A549 (cell line): ENCODE data around the gene CHEK2. TPM values are rescaled to one million over a fixed set of nuclear protein-coding genes. Genes with fewer than 3 reads are reported as not detected.

Experiments used
- ATAC-seq, 2 experiments: fragments of 200-7000 bp in 1 of 2; fragments of >200 bp in 1 of 2; cut with Nextera tagmentation in 1 of 2; cut with Tn5 transposase in 1 of 2; 3 replicates each; pipeline versions ENCODE4 v1.8.0 to v1.9.1; 2018 to 2020; ENCODE audit warnings: mild to moderate bottlenecking in 1 of 2, moderate library complexity in 1 of 2
- CTCF ChIA-PET: fragments of 300-600 bp; sonication (Branson Sonifier 250); formaldehyde crosslinking; extraction: SDS; loops from one replicate; lab custom pipeline; 2021; ENCODE audit warnings: antibody characterized with exemption, inconsistent platforms; lab: Yijun Ruan, JAX
- POLR2A ChIA-PET: fragments of 350-600 bp; formaldehyde crosslinking; extraction: SDS; loops from one replicate; lab custom pipeline; 2021; ENCODE audit warnings: antibody characterized with exemption, inconsistent platforms; lab: Yijun Ruan, JAX
- DNase-seq, 2 experiments: peaks; one replicate each; pipeline versions ENCODE4 v3.0.0 to v3.0.0-alpha.2; 2011 to 2016; ENCODE audit warnings: low read depth in 1 of 2, low spot score in 1 of 2
- FAIRE-seq: peaks from 2 replicates; lab custom pipeline; 2011; peaks lifted over from hg19 to GRCh38; lab: Jason Lieb, UNC
- H3K27ac ChIP-seq, 2 experiments: fragments of >200 bp; sonication (Bioruptor Twin); formaldehyde crosslinking; 3 replicates each; pipeline ENCODE4 v1.5.1; 2016 to 2017
- H3K4me1 ChIP-seq: fragments of >200 bp; sonication (Bioruptor Twin); formaldehyde crosslinking; 3 replicates; pipeline ENCODE4 v1.6.1; 2016
- H3K4me2 ChIP-seq: fragments of >200 bp; sonication (Bioruptor Twin); formaldehyde crosslinking; 3 replicates; pipeline ENCODE4 v1.6.1; 2016
- H3K4me3 ChIP-seq: fragments of >200 bp; sonication (Bioruptor Twin); formaldehyde crosslinking; 3 replicates; pipeline ENCODE4 v1.5.1; 2016
- H3K9me3 ChIP-seq: fragments of >200 bp; sonication (Bioruptor Twin); formaldehyde crosslinking; 3 replicates; pipeline ENCODE4 v1.6.1; 2016
- BHLHE40 ChIP-seq: IDR thresholded peaks from 2 replicates; pipeline ENCODE4 v1.6.1; 2012; ENCODE audit warnings: low read depth, low read length, inconsistent platforms
- CBX2 ChIP-seq: fragments of 200-600 bp; sonication (generic); IDR thresholded peaks from 2 replicates; pipeline ENCODE4 v1.6.1; 2016; ENCODE audit warnings: low read depth, mild to moderate bottlenecking, borderline replicate concordance
- CBX8 ChIP-seq: fragments of 200-600 bp; sonication (generic); IDR thresholded peaks from 2 replicates; pipeline ENCODE4 v1.6.1; 2016
- CEBPB ChIP-seq, 2 experiments: fragments of >200 bp in 1 of 2; sonication (Bioruptor Twin) in 1 of 2; formaldehyde crosslinking in 1 of 2; IDR thresholded peaks; 2 replicates each; pipeline ENCODE4 v1.6.1; 2012 to 2016
- CHD4 ChIP-seq: fragments of 200-600 bp; sonication (generic); IDR thresholded peaks from 2 replicates; pipeline ENCODE4 v1.6.1; 2016; ENCODE audit warnings: antibody characterized with exemption, mild to moderate bottlenecking, borderline replicate concordance
- CTCF ChIP-seq: fragments of >200 bp; sonication (Bioruptor Twin); formaldehyde crosslinking; IDR thresholded peaks from 3 replicates; pipeline ENCODE4 v1.5.1; 2016
- FOSL2 ChIP-seq, 2 experiments: fragments of 450-650 bp in 1 of 2; fragments of >200 bp in 1 of 2; sonication (Bioruptor Twin) in 1 of 2; formaldehyde crosslinking; IDR thresholded peaks; 2 replicates each; pipeline versions ENCODE4 v1.5.0 to v1.6.1; 2016 to 2020; ENCODE audit warnings: mild to moderate bottlenecking in 1 of 2, moderate library complexity in 1 of 2
- GATA3 ChIP-seq: IDR thresholded peaks from 2 replicates; pipeline ENCODE4 v1.6.1; 2012; ENCODE audit warnings: borderline replicate concordance
- HES2 ChIP-seq: fragments of >200 bp; sonication (Bioruptor Twin); formaldehyde crosslinking; IDR thresholded peaks from 2 replicates; pipeline ENCODE4 v1.6.1; 2016
- HEYL ChIP-seq: fragments of 250-450 bp; sonication (Bioruptor Pico); IDR thresholded peaks from 2 replicates; pipeline ENCODE4 v1.8.0; 2021; ENCODE audit warnings: mild to moderate bottlenecking, moderate library complexity
- HOXB13 ChIP-seq: fragments of 250-450 bp; sonication (Bioruptor Pico); IDR thresholded peaks from 2 replicates; pipeline ENCODE4 v1.5.0; 2020; ENCODE audit warnings: low read depth, mild to moderate bottlenecking, moderate library complexity
- JUNB ChIP-seq: fragments of >200 bp; sonication (Bioruptor Twin); formaldehyde crosslinking; IDR thresholded peaks from 2 replicates; pipeline ENCODE4 v1.6.1; 2016
- KDM5A ChIP-seq: fragments of 200-600 bp; sonication (generic); IDR thresholded peaks from 2 replicates; pipeline ENCODE4 v1.6.1; 2016; ENCODE audit warnings: antibody characterized with exemption, mild to moderate bottlenecking
- MAX ChIP-seq: IDR thresholded peaks from 2 replicates; pipeline ENCODE4 v1.6.1; 2012
- MAZ ChIP-seq: fragments of 150-350 bp; IDR thresholded peaks from 2 replicates; pipeline ENCODE4 v1.6.1; 2014; ENCODE audit warnings: antibody characterized with exemption, low read depth, low read length, borderline replicate concordance
- MYC ChIP-seq: IDR thresholded peaks from 2 replicates; pipeline ENCODE4 v1.6.1; 2012; ENCODE audit warnings: mild to moderate bottlenecking, inconsistent platforms, low read length, improper control_type of control experiment, borderline replicate concordance
- NFE2L2 ChIP-seq: fragments of 150-350 bp; conservative IDR thresholded peaks from 2 replicates; pipeline ENCODE4 v1.6.1; 2014; ENCODE audit warnings: low read length
- NR3C1 ChIP-seq: fragments of >200 bp; sonication (Bioruptor Twin); formaldehyde crosslinking; IDR thresholded peaks from 3 replicates; pipeline ENCODE4 v1.6.1; 2017
- POLR2AphosphoS2 ChIP-seq: conservative IDR thresholded peaks from 2 replicates; pipeline ENCODE4 v1.6.1; 2012; ENCODE audit warnings: low read length, improper control_type of control experiment, inconsistent platforms
- SREBF2 ChIP-seq: fragments of 450-650 bp; IDR thresholded peaks from 2 replicates; pipeline ENCODE4 v1.6.1; 2014; ENCODE audit warnings: mild to moderate bottlenecking, moderate library complexity
- ZSCAN20 ChIP-seq: fragments of 250-450 bp; sonication (Bioruptor Pico); IDR thresholded peaks from 2 replicates; pipeline ENCODE4 v1.8.0; 2022; ENCODE audit warnings: mild to moderate bottlenecking, moderate library complexity
- whole genome bisulfite sequencing: methylation state at CpG from one replicate; pipeline ENCODE4 v1.1.6; 2017; ENCODE audit errors: missing lambda C conversion rate; 5-methylcytosine and 5-hydroxymethylcytosine counted together
- polyA plus RNA-seq, 4 experiments: library from polyadenylated mRNA; depleted of rRNA in 3 of 4; stranded (reverse); fragments of >200 nt; fragmentation: RNase III in 1 of 4; extraction: RNeasy Plus Mini Kit Qiagen cat#74134 plus additional on column Dnase treatment in 1 of 4; gene quantifications; 2 replicates in 3 of 4; 3 replicates in 1 of 4; pipeline ENCODE4 v1.2.3, GENCODE V29; 2011 to 2017
- TF ChIP-seq, protein P1 (sequence below): fragments of 150-350 bp; IDR thresholded peaks from 2 replicates; pipeline ENCODE4 v1.6.1; 2014; ENCODE audit warnings: low read depth, mild to moderate bottlenecking, low read length

The CHEK2 gene
- polyA plus RNA-seq, 2 of the 4 experiments (the other 2 are of a cell fraction), result 13.0 to 26.1 TPM

GRCh38 chr22:28788601-28789000, 47.0 kb upstream of the CHEK2 start:
- Histone ChIP-seq H3K4me2 (no peak overlapping the region), H3K4me3 (no peak overlapping the region), H3K27ac (no peak overlapping the region), H3K4me1 (peaks cover 12% of the 10 kb centered on the region), H3K9me3 (no peaks in the 10 kb centered on the region)
- 91% methylated on average over 3 of the region's 3 CpGs for WGBS
- TF ChIP-seq MYC (no peak), HOXB13 (no peak), NFE2L2 (no peak), POLR2AphosphoS2 (no peak), ZSCAN20 (no peak), CTCF (no peak), FOSL2 (IDR thresholded peaks at IDR 0.05) (no peak), FOSL2 (CRISPR knock-in tag; IDR thresholded peaks at IDR 0.05) (no peak), BHLHE40 (no peak), HES2 (no peak), JUNB (no peak), KDM5A (no peak), CEBPB (IDR thresholded peaks at IDR 0.05) (no peak)
- FAIRE-seq, result no peak
- DNase-seq, result no peak
- ChIA-PET POLR2A (interaction anchor here (0.7 to 1.2 kb wide), 2 partner anchors 11 to 21 kb away, joined by 3 to 8 read pairs; no protein-coding TSS in a partner anchor), CTCF (interaction anchor here (0.5 to 3.5 kb wide), 2 partner anchors 16 kb away, joined by 3 to 17 read pairs; partner anchors contain the start of gene CCDC117)
- no peak for ATAC-seq

- 11% methylated on average over 4 of the region's 4 CpGs for WGBS
- peak; percentile 50 to 79; a peak in 3 of 6 replicates for ATAC-seq
- Histone ChIP-seq H3K4me2 (peak overlapping the region; percentile 60), H3K4me3 (no peak overlapping the region), H3K4me1 (peaks cover 21% of the 10 kb centered on the region), H3K27ac (peak overlapping the region; percentile 54 to 73; a peak in 5 of 6 replicates), H3K9me3 (no peaks in the 10 kb centered on the region)
- 0 out of 2 replicates have a peak, but pooled peaks have one; percentile 16 for TF ChIP-seq GATA3
- TF ChIP-seq MAX, result no peak
- peak in 1 of 2 experiments; percentile 58 for DNase-seq
- ChIA-PET CTCF (interaction anchor here (0.5 to 1.3 kb wide), 2 partner anchors 11 to 17 kb away, joined by 3 to 5 read pairs; partner anchors contain the start of gene CCDC117), POLR2A (no interaction called here)
- no peak for FAIRE-seq
Observed at GRCh38 chr22:28783786-28784671, 42.4 kb upstream of the CHEK2 start.

DNA sequence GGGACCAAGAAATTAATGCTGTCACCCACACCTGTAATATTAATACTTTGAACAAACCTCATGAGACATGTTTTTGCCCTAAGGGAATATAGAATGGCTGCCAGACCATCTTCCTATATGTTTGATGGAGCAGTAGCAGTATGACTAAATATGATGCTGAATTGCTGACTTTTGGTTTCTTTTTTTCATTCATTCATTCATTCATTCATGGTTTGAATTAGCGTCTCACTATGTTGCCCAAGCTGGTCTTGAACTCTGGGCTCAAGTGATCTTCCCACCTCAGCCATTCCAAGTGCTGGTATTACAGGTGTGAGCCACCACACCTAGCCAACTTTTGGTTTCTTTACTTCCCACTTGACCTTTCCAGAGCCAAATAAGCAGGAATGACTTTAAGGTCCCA, 38.7 kb upstream of the CHEK2 start:
- no peak overlapping the region for H3K4me3 ChIP-seq
- peaks cover 21% of the 10 kb centered on the region for H3K4me1 ChIP-seq
- FAIRE-seq, result no peak
- no peak for ATAC-seq
- no peaks in the 10 kb centered on the region for H3K9me3 ChIP-seq
- H3K27ac ChIP-seq, result no peak overlapping the region
- CTCF ChIA-PET, result no interaction called here
- 100% methylated on average over 1 of the region's 1 CpG for WGBS
- POLR2A ChIA-PET, result no interaction called here
- no peak for DNase-seq
- H3K4me2 ChIP-seq, result no peak overlapping the region
- TF ChIP-seq NR3C1 (no peak), SREBF2 (no peak), CBX8 (no peak), POLR2AphosphoS2 (no peak), MAZ (no peak), CBX2 (no peak), CHD4 (no peak), BHLHE40 (no peak), HEYL (CRISPR knock-in tag) (no peak)
- TF ChIP-seq, protein P1, sequence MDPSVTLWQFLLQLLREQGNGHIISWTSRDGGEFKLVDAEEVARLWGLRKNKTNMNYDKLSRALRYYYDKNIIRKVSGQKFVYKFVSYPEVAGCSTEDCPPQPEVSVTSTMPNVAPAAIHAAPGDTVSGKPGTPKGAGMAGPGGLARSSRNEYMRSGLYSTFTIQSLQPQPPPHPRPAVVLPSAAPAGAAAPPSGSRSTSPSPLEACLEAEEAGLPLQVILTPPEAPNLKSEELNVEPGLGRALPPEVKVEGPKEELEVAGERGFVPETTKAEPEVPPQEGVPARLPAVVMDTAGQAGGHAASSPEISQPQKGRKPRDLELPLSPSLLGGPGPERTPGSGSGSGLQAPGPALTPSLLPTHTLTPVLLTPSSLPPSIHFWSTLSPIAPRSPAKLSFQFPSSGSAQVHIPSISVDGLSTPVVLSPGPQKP, result no peak
